Liver (tissue), 3 donors: ENCODE measurements around the gene PDE4D.
"Not testable (repeated sequence)": the region's sequence is repeated elsewhere in the genome, so short reads cannot be mapped to it uniquely, and the experiment has no call there.

Experiments
- CTCF ChIP-seq: fragments of 150-350 bp; IDR thresholded peaks from 2 replicates; pipeline ENCODE4 v1.5.1; 2017; ENCODE audit warnings: improper control_type of control experiment, low read depth, low read length; ENCODE audit not compliant: missing input control
- GABPA ChIP-seq, 2 donors: IDR thresholded peaks in 1 of 2; conservative IDR thresholded peaks in 1 of 2; 2 replicates each; pipeline ENCODE4 v1.6.1; 2016; ENCODE audit warnings: antibody characterized with exemption in 2 of 2, mild to moderate bottlenecking in 1 of 2, moderate library complexity in 1 of 2
- JUND ChIP-seq, 2 donors: IDR thresholded peaks; 2 replicates each; pipeline ENCODE4 v1.6.1; 2016; ENCODE audit warnings: antibody characterized with exemption in 2 of 2
- RAD21 ChIP-seq, 2 donors: IDR thresholded peaks; 2 replicates each; pipeline ENCODE4 v1.6.1; 2016; ENCODE audit warnings: antibody characterized with exemption in 2 of 2, mild to moderate bottlenecking in 2 of 2
- REST ChIP-seq: IDR thresholded peaks from 2 replicates; pipeline ENCODE4 v1.6.1; 2016; ENCODE audit warnings: antibody characterized with exemption, mild to moderate bottlenecking
- SP1 ChIP-seq: IDR thresholded peaks from 2 replicates; pipeline ENCODE4 v1.6.1; 2018; ENCODE audit warnings: antibody characterized with exemption, mild to moderate bottlenecking
- ZBTB33 ChIP-seq: IDR thresholded peaks from 2 replicates; pipeline ENCODE4 v1.6.1; 2016; ENCODE audit warnings: antibody characterized with exemption
- TF ChIP-seq, protein P1 (sequence below): IDR thresholded peaks from 2 replicates; pipeline ENCODE4 v1.6.1; 2016; ENCODE audit warnings: antibody characterized with exemption
- donor health status: healthy.
- donor health status: healthy.

DNA sequence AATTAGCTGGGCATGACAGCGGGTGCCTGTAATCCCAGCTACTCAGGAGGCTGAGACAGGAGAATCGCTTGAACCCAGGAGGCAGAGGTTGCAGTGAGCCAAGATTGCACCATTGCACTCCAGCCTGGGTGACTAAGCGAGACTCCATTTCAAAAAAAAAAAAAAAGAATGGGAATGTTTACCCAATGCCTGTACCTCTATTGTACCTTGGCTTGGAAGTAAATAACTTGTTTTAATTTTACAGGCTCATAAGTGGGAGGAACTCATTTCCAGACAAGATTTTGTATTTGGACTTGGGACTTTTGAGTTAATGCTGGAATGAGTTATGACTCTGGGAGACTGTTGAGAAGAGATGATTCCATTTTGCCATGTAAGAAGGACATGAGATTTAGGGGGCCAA, 484.5 kb downstream of the PDE4D start:
- not testable (repeated sequence) for TF ChIP-seq RAD21 (IDR thresholded peaks at IDR 0.05); REST; JUND (IDR thresholded peaks at IDR 0.05); CTCF; GABPA (IDR thresholded peaks at IDR 0.05 in 1 of 2, conservative IDR thresholded peaks at IDR 0.05 in 1 of 2); SP1; ZBTB33
- TF ChIP-seq, protein P1, sequence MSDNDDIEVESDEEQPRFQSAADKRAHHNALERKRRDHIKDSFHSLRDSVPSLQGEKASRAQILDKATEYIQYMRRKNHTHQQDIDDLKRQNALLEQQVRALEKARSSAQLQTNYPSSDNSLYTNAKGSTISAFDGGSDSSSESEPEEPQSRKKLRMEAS = not testable (repeated sequence)
